Liver (tissue), 9 donors: ENCODE results near the gene SKAP1. TPM values are rescaled to one million over a fixed set of nuclear protein-coding genes. Genes with fewer than 3 reads are reported as not detected.

Source experiments
- DNase-seq: peaks from one replicate; pipeline ENCODE4 v3.0.0-alpha.2; 2017; ENCODE audit warnings: low spot score
- H3K27ac ChIP-seq, 2 donors: one replicate each; pipeline ENCODE4 v1.7.0; 2013; ENCODE audit warnings: inconsistent platforms in 2 of 2, low read length in 2 of 2, control low read depth in 1 of 2, low read depth in 1 of 2, mild to moderate bottlenecking in 1 of 2
- H3K27me3 ChIP-seq, 4 donors: one replicate each; pipeline versions ENCODE4 v1.6.1 to v1.7.0; 2013; ENCODE audit warnings: low read length in 3 of 4, inconsistent platforms in 1 of 4, mild to moderate bottlenecking in 1 of 4, moderate library complexity in 1 of 4; ENCODE audit not compliant: control insufficient read depth in 4 of 4, insufficient read depth in 4 of 4
- H3K36me3 ChIP-seq, 4 donors: one replicate each; pipeline versions ENCODE4 v1.6.1 to v1.7.0; 2013; ENCODE audit warnings: low read length in 3 of 4, mild to moderate bottlenecking in 3 of 4, low read depth in 1 of 4, moderate library complexity in 1 of 4; ENCODE audit not compliant: control insufficient read depth in 4 of 4, insufficient read depth in 3 of 4
- H3K4me1 ChIP-seq, 4 donors: one replicate each; pipeline versions ENCODE4 v1.6.1 to v1.7.0; 2013; ENCODE audit warnings: low read length in 3 of 4, mild to moderate bottlenecking in 3 of 4, moderate library complexity in 1 of 4; ENCODE audit not compliant: control insufficient read depth in 4 of 4, insufficient read depth in 4 of 4
- H3K4me3 ChIP-seq, 3 donors: one replicate each; pipeline versions ENCODE4 v1.6.1 to v1.7.0; 2013; ENCODE audit warnings: low read length in 3 of 3, control low read depth in 1 of 3, low read depth in 1 of 3, mild to moderate bottlenecking in 1 of 3
- H3K9ac ChIP-seq, 2 donors: one replicate each; pipeline ENCODE4 v1.7.0; 2013; ENCODE audit warnings: low read length in 2 of 2, mild to moderate bottlenecking in 2 of 2, moderate library complexity in 2 of 2, control low read depth in 1 of 2, low read depth in 1 of 2
- H3K9me3 ChIP-seq, 4 donors: one replicate each; pipeline versions ENCODE4 v1.6.1 to v1.7.0; 2013; ENCODE audit warnings: low read length in 3 of 4; ENCODE audit not compliant: control insufficient read depth in 4 of 4
- EGR1 ChIP-seq, 2 donors: IDR thresholded peaks; 2 replicates each; pipeline ENCODE4 v1.6.1; 2016 to 2018; ENCODE audit warnings: antibody characterized with exemption in 2 of 2, low read depth in 2 of 2
- FOXA1 ChIP-seq: IDR thresholded peaks from 2 replicates; pipeline ENCODE4 v1.6.1; 2016; ENCODE audit warnings: antibody characterized with exemption
- FOXA2 ChIP-seq: IDR thresholded peaks from 2 replicates; pipeline ENCODE4 v1.6.1; 2016; ENCODE audit warnings: antibody characterized with exemption
- GABPA ChIP-seq, 2 donors: IDR thresholded peaks in 1 of 2; conservative IDR thresholded peaks in 1 of 2; 2 replicates each; pipeline ENCODE4 v1.6.1; 2016; ENCODE audit warnings: antibody characterized with exemption in 2 of 2, mild to moderate bottlenecking in 1 of 2, moderate library complexity in 1 of 2
- HNF4A ChIP-seq, 2 donors: conservative IDR thresholded peaks; 2 replicates each; pipeline ENCODE4 v1.6.1; 2016; ENCODE audit warnings: antibody characterized with exemption in 2 of 2, mild to moderate bottlenecking in 2 of 2
- HNF4G ChIP-seq: IDR thresholded peaks from 2 replicates; pipeline ENCODE4 v1.6.1; 2016; ENCODE audit warnings: antibody characterized with exemption
- NR2F2 ChIP-seq: IDR thresholded peaks from 2 replicates; pipeline ENCODE4 v1.6.1; 2016; ENCODE audit warnings: antibody characterized with exemption
- RAD21 ChIP-seq, 2 donors: IDR thresholded peaks; 2 replicates each; pipeline ENCODE4 v1.6.1; 2016; ENCODE audit warnings: antibody characterized with exemption in 2 of 2, mild to moderate bottlenecking in 2 of 2
- RXRA ChIP-seq, 2 donors: IDR thresholded peaks; 2 replicates each; pipeline ENCODE4 v1.6.1; 2017 to 2018; ENCODE audit warnings: antibody characterized with exemption in 2 of 2, mild to moderate bottlenecking in 1 of 2
- TAF1 ChIP-seq: conservative IDR thresholded peaks from 2 replicates; pipeline ENCODE4 v1.6.1; 2016; ENCODE audit warnings: antibody characterized with exemption, mild to moderate bottlenecking
- WGBS: extraction: QIAGEN DNeasy Blood & Tissue Kit; methylation state at CpG from one replicate; pipeline ENCODE4 v1.1.7; 2013; 5-methylcytosine and 5-hydroxymethylcytosine counted together
- polyA plus RNA-seq, 2 donors: library from polyadenylated mRNA; stranded (reverse) in 1 of 2; unstranded in 1 of 2; fragments of 200-250 nt in 1 of 2; fragments of >200 nt in 1 of 2; fragmentation: Nextera tagmentation in 1 of 2; extraction: Ambion mirVana in 1 of 2; gene quantifications; one replicate each; pipeline versions ENCODE4 v1.2.1 to v1.2.3, GENCODE V29; 2013 to 2015
- total RNA-seq, 2 donors: library from RNA; depleted of rRNA; stranded (reverse); fragments of >200 nt; gene quantifications; one replicate each; pipeline ENCODE4 v1.2.3, GENCODE V29; 2014
- TF ChIP-seq, protein P1 (sequence below): IDR thresholded peaks from 2 replicates; pipeline ENCODE4 v1.6.1; 2016; ENCODE audit warnings: antibody characterized with exemption
- TF ChIP-seq, protein P2 (sequence below): IDR thresholded peaks from 2 replicates; pipeline ENCODE4 v1.6.1; 2016; ENCODE audit warnings: antibody characterized with exemption
- TF ChIP-seq, protein P3 (sequence below): fragments of 150-350 bp; IDR thresholded peaks from 2 replicates; pipeline ENCODE4 v1.5.1; 2017; ENCODE audit warnings: improper control_type of control experiment, low read depth, low read length; ENCODE audit not compliant: missing input control
- TF ChIP-seq, protein P4 (sequence below): IDR thresholded peaks from 2 replicates; pipeline ENCODE4 v1.6.1; 2016; ENCODE audit warnings: antibody characterized with exemption
- donor health status: healthy.
- donor health status: healthy.
- donor health status: healthy.
- donor health status: healthy.
- donor health status: healthy.

The SKAP1 gene
- total and polyA plus RNA-seq, 4 donors = 2.5 to 20.8 (median 11.3) TPM

DNA sequence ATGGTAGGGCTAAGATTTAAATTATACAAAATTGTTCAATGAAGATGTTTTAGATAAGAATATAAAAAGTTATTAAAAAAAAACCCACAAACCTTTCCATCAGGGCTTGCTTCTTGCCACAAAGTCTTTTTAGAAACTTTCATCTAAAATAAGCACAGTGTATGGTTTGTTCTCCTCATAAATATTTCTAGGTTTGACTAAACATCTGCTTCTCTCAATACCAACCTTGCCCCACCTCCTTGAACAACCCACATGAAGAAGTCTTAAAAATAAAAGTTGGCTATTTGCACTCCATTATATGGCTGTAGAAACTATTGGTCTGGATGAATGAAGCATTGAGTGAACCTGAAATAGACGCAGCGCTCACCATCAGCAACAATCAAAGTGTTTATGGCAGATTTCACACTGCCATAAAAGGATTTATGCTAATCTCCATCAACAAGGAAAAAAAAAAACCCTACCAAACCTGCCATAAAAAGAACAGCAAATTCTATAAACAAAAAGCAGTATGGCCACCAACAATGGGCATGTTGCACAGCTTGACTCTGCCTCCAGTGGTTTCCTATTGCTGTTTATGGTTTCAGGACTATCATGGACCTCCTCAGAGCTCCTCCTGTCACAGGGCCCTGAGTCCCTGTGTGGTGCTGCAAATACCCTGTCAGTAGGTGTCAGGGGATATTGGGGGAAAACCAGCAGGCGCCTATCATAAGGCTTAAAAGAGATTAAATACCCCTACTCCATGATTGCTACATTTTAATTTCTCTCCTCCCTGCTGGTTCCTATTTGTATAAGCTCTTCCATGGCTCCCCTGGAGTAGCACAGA is 284.8 kb downstream of the SKAP1 start (continued):
- TF ChIP-seq, protein P1, sequence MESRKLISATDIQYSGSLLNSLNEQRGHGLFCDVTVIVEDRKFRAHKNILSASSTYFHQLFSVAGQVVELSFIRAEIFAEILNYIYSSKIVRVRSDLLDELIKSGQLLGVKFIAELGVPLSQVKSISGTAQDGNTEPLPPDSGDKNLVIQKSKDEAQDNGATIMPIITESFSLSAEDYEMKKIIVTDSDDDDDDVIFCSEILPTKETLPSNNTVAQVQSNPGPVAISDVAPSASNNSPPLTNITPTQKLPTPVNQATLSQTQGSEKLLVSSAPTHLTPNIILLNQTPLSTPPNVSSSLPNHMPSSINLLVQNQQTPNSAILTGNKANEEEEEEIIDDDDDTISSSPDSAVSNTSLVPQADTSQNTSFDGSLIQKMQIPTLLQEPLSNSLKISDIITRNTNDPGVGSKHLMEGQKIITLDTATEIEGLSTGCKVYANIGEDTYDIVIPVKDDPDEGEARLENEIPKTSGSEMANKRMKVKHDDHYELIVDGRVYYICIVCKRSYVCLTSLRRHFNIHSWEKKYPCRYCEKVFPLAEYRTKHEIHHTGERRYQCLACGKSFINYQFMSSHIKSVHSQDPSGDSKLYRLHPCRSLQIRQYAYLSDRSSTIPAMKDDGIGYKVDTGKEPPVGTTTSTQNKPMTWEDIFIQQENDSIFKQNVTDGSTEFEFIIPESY = no peak
- no peak for TF ChIP-seq TAF1

DNA sequence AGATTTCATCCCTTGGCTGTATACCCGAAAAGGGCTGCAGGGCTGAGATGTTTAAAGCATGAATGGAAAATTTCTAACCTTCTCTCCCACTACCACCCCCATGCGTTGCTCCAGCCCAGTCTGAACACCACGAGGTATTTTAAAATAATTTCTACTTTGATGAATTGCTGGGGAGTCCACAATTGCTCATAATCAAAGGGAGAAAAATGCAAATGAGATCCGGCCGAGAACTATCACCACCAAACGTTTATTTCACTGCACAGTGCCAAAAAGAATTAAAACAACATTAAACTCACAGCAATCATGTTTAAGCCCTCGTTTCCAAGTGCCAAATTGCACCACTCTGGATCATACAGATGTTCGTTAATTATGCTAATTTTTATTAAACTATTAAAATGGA is 285.8 kb downstream of the SKAP1 start:
- WGBS = 76% methylated on average over 8 of the region's 8 CpGs
- H3K27ac ChIP-seq = no peak overlapping the region
- TF ChIP-seq NR2F2 = no peak
- no peak for TF ChIP-seq RAD21 (IDR thresholded peaks at IDR 0.05)
- TF ChIP-seq, protein P2, sequence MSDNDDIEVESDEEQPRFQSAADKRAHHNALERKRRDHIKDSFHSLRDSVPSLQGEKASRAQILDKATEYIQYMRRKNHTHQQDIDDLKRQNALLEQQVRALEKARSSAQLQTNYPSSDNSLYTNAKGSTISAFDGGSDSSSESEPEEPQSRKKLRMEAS = no peak
- no peak for TF ChIP-seq FOXA2
- TF ChIP-seq GABPA (IDR thresholded peaks at IDR 0.05 in 1 of 2, conservative IDR thresholded peaks at IDR 0.05 in 1 of 2) = no peak
- TF ChIP-seq TAF1 = no peak
- no peak for TF ChIP-seq HNF4G
- TF ChIP-seq, protein P3, sequence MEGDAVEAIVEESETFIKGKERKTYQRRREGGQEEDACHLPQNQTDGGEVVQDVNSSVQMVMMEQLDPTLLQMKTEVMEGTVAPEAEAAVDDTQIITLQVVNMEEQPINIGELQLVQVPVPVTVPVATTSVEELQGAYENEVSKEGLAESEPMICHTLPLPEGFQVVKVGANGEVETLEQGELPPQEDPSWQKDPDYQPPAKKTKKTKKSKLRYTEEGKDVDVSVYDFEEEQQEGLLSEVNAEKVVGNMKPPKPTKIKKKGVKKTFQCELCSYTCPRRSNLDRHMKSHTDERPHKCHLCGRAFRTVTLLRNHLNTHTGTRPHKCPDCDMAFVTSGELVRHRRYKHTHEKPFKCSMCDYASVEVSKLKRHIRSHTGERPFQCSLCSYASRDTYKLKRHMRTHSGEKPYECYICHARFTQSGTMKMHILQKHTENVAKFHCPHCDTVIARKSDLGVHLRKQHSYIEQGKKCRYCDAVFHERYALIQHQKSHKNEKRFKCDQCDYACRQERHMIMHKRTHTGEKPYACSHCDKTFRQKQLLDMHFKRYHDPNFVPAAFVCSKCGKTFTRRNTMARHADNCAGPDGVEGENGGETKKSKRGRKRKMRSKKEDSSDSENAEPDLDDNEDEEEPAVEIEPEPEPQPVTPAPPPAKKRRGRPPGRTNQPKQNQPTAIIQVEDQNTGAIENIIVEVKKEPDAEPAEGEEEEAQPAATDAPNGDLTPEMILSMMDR = no peak
- TF ChIP-seq, protein P4, sequence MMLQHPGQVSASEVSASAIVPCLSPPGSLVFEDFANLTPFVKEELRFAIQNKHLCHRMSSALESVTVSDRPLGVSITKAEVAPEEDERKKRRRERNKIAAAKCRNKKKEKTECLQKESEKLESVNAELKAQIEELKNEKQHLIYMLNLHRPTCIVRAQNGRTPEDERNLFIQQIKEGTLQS = no peak
- no peak for TF ChIP-seq RXRA (IDR thresholded peaks at IDR 0.05)
- TF ChIP-seq, protein P1 = no peak
- no peak for TF ChIP-seq EGR1 (IDR thresholded peaks at IDR 0.05; ENCODE audit: low read depth in 2 of 2)
- no peak for TF ChIP-seq HNF4A (conservative IDR thresholded peaks at IDR 0.05)
- no peak for TF ChIP-seq FOXA1
- H3K4me3 ChIP-seq = no peak overlapping the region
- no peaks in the 10 kb centered on the region for H3K27me3 ChIP-seq
- H3K4me1 ChIP-seq = no peaks in the 10 kb centered on the region
- peaks cover 0 to 7% (median 3%) of the 10 kb centered on the region in 4 donors for H3K36me3 ChIP-seq
- H3K9ac ChIP-seq = no peak overlapping the region
- no peaks in the 10 kb centered on the region for H3K9me3 ChIP-seq
- no peak for DNase-seq
